Measurements from ENCODE around the gene MAPK8IP3. TPM values are rescaled to one million over a fixed set of nuclear protein-coding genes. Genes with fewer than 3 reads are reported as not detected.

Gene MAPK8IP3
- total and polyA plus RNA-seq, 9 of the 15 experiments (the other 6 are each of a cell fraction or from before 2014, with no cell fraction given) = 0.17 to 58.7 (median 16.7) TPM

DNA sequence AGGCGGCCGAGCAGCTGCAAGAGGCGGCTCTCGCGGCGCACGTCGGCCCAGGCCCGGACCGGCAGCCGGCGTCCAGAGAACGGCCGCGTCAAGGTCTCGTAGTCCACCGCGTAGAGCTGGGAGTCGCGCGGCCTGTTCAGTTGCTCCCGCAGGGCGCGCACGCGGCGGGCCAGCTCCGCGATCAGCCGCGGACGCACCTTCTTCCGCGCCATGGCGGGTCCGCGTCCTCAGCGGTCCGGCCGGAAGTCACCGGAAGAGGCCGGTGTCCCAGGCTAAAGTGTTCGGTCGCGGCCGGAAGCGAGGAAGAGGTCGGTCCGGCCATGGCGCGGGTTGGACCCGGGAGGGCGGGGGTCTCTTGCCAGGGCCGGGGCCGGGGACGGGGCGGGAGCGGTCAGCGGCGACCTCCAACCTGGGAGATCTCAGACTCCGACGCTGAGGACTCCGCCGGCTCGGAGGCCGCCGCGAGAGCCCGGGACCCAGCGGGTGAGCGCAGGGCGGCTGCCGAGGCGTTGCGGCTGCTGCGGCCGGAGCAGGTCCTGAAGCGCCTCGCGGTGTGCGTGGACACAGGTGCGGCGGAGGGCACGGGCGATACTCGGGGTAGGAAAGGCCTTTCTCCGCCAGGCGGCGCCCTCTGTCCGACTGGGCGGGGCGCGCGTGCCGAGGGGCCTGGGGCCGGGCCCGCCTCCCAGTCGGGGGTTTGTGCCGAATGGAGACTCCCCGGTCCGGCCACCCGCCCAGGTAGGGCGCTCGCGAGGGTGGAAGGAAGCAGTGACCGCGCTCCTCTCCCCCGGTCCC is 67.1 kb downstream of the MAPK8IP3 start, which contains the start of gene MRPS34 (continued):
- no peak for TF ChIP-seq CHD7 (IDR thresholded peaks at IDR 0.05; ENCODE audit: low read depth, low read length)
- TF ChIP-seq, protein P1, sequence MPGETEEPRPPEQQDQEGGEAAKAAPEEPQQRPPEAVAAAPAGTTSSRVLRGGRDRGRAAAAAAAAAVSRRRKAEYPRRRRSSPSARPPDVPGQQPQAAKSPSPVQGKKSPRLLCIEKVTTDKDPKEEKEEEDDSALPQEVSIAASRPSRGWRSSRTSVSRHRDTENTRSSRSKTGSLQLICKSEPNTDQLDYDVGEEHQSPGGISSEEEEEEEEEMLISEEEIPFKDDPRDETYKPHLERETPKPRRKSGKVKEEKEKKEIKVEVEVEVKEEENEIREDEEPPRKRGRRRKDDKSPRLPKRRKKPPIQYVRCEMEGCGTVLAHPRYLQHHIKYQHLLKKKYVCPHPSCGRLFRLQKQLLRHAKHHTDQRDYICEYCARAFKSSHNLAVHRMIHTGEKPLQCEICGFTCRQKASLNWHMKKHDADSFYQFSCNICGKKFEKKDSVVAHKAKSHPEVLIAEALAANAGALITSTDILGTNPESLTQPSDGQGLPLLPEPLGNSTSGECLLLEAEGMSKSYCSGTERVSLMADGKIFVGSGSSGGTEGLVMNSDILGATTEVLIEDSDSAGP (CRISPR knock-in tag; IDR thresholded peaks at IDR 0.05) = no peak
- no peak for TF ChIP-seq ELF4 (CRISPR knock-in tag; IDR thresholded peaks at IDR 0.05)
- no peak for TF ChIP-seq MEF2D (tag; conservative IDR thresholded peaks at IDR 0.05; ENCODE audit: low read depth)
- no peak for TF ChIP-seq TFE3 (CRISPR knock-in tag; IDR thresholded peaks at IDR 0.05)
- TF ChIP-seq ZBTB5 (IDR thresholded peaks at IDR 0.05) = no peak
- TF ChIP-seq PPARD (CRISPR knock-in tag; IDR thresholded peaks at IDR 0.05) = no peak
